Naive thymus-derived CD4-positive, alpha-beta T cell (primary cell): ENCODE data around the gene ISOC2. TPM values are rescaled to one million over a fixed set of nuclear protein-coding genes. Genes with fewer than 3 reads are reported as not detected.
"Not testable (repeated sequence)": the region's sequence is repeated elsewhere in the genome, so short reads cannot be mapped to it uniquely, and the experiment has no call there.

Source experiments
- ATAC-seq: fragments of 150-1000 bp; cut with Tn5 transposase; 2 replicates; pipeline ENCODE4 v1.10.0; 2021; ENCODE audit warnings: mild to moderate bottlenecking, moderate library complexity
- CTCF ChIA-PET: fragments of 350-600 bp; sonication (Branson Sonifier 250); formaldehyde crosslinking; loops from one replicate; lab custom pipeline; 2021; ENCODE audit warnings: antibody characterized with exemption; lab: Charles Lee
- POLR2A ChIA-PET: fragments of 350-600 bp; sonication (Branson Sonifier 250); formaldehyde crosslinking; loops from one replicate; lab custom pipeline; 2021; ENCODE audit warnings: antibody characterized with exemption, inconsistent platforms; lab: Charles Lee
- DNase-seq, 9 donors: peaks; one replicate each; pipeline versions ENCODE4 v3.0.0 to v3.0.0-alpha.2; 2020 to 2022; ENCODE audit warnings: mixed read lengths in 1 of 9
- H3K27ac ChIP-seq: one replicate; pipeline ENCODE4 v1.7.0; 2013; ENCODE audit warnings: mild to moderate bottlenecking, low read depth, low read length, moderate library complexity
- H3K27me3 ChIP-seq, 2 donors: one replicate each; pipeline ENCODE4 v1.7.0; 2013; ENCODE audit warnings: low read length in 2 of 2, mild to moderate bottlenecking in 2 of 2, moderate library complexity in 2 of 2; ENCODE audit not compliant: control insufficient read depth in 2 of 2, insufficient read depth in 2 of 2
- H3K36me3 ChIP-seq, 3 experiments: 1 replicate in 2 of 3; 2 replicates in 1 of 3; pipeline ENCODE4 v1.7.0; 2013; ENCODE audit warnings: low read length in 3 of 3, mild to moderate bottlenecking in 3 of 3, moderate library complexity in 1 of 3; ENCODE audit not compliant: insufficient read depth in 3 of 3, control insufficient read depth in 2 of 3
- H3K4me1 ChIP-seq, 2 donors: one replicate each; pipeline ENCODE4 v1.7.0; 2013; ENCODE audit warnings: low read length in 2 of 2, mild to moderate bottlenecking in 2 of 2, moderate library complexity in 1 of 2; ENCODE audit not compliant: control insufficient read depth in 2 of 2, insufficient read depth in 2 of 2
- H3K4me3 ChIP-seq: 2 replicates; pipeline ENCODE4 v1.7.0; 2013; ENCODE audit warnings: mild to moderate bottlenecking, low read length
- H3K9me3 ChIP-seq, 3 experiments: 1 replicate in 2 of 3; 2 replicates in 1 of 3; pipeline ENCODE4 v1.7.0; 2013; ENCODE audit warnings: low read length in 3 of 3; ENCODE audit not compliant: control insufficient read depth in 2 of 3
- H3K27ac Mint-ChIP-seq, 9 donors: one replicate each; pipeline ENCODE4 v1.8.0; 2020 to 2022; ENCODE audit warnings: mixed read lengths in 9 of 9, mild to moderate bottlenecking in 8 of 9, moderate library complexity in 5 of 9, inconsistent platforms in 2 of 9
- H3K27me3 Mint-ChIP-seq, 5 donors: one replicate each; pipeline ENCODE4 v1.8.0; 2021 to 2022; ENCODE audit warnings: mixed read lengths in 5 of 5, mild to moderate bottlenecking in 1 of 5
- H3K36me3 Mint-ChIP-seq, 5 donors: one replicate each; pipeline ENCODE4 v1.8.0; 2020 to 2022; ENCODE audit warnings: mixed read lengths in 5 of 5, mild to moderate bottlenecking in 3 of 5, inconsistent platforms in 1 of 5
- H3K4me1 Mint-ChIP-seq, 7 donors: one replicate each; pipeline ENCODE4 v1.8.0; 2020 to 2022; ENCODE audit warnings: mixed read lengths in 7 of 7, mild to moderate bottlenecking in 3 of 7, inconsistent platforms in 1 of 7
- H3K4me3 Mint-ChIP-seq, 10 donors: one replicate each; pipeline ENCODE4 v1.8.0; 2020 to 2022; ENCODE audit warnings: mild to moderate bottlenecking in 10 of 10, mixed read lengths in 10 of 10, moderate library complexity in 6 of 10, inconsistent platforms in 2 of 10
- H3K9me3 Mint-ChIP-seq, 11 donors: one replicate each; pipeline ENCODE4 v1.8.0; 2020 to 2022; ENCODE audit warnings: mixed read lengths in 11 of 11, mild to moderate bottlenecking in 4 of 11, inconsistent platforms in 1 of 11, moderate library complexity in 1 of 11
- intact Hi-C, 2 donors: fragments of 100-400 bp; cut with micrococcal nuclease; formaldehyde crosslinking; loops; one replicate each; pipeline ENCODE4 v1.15.1; 2023
- polyA plus RNA-seq, 2 donors: library from polyadenylated mRNA; unstranded; fragments of 300-500 nt; fragmentation: Illumina TruSeq; gene quantifications; one replicate each; pipeline ENCODE4 v1.2.3, GENCODE V29; 2021
- total RNA-seq, 6 experiments: library from RNA in 5 of 6; stranded (reverse) in 5 of 6; gene quantifications; 1 replicate in 5 of 6; 2 replicates in 1 of 6; pipeline ENCODE4 v1.2.3 and lab custom pipeline; 2021 to 2026

The ISOC2 gene
- total and polyA plus RNA-seq, 7 experiments from 2014 or later = 5.1 to 31.2 (median 11.4) TPM

GRCh38 chr19:55408533-55408872 lies 52.9 kb downstream of the ISOC2 start:
- Histone ChIP-seq H3K27ac (peak overlapping the region; percentile 96), H3K4me1 (peaks cover 17 to 24% of the 10 kb centered on the region in 2 donors), H3K36me3 (peaks cover 0 to 19% (median 0%) of the 10 kb centered on the region in 3 experiments), H3K4me3 (peak overlapping the region; percentile 89), H3K9me3 (peaks cover 0 to 9% (median 0%) of the 10 kb centered on the region in 3 experiments), H3K27me3 (no peaks in the 10 kb centered on the region)
- DNase-seq = no peak
- POLR2A ChIA-PET = interaction anchor here (0.8 to 3.5 kb wide), 10 partner anchors 11 to 1293 kb away, joined by 3 to 23 read pairs (median 7); partner anchors contain the start of genes HSPBP1, KMT5C, TFPT and TMEM238
- H3K27me3 Mint-ChIP-seq = peaks cover 0 to 12% (median 0%) of the 10 kb centered on the region in 5 donors
- peaks cover 0 to 14% (median 4%) of the 10 kb centered on the region in 11 donors for H3K9me3 Mint-ChIP-seq
- H3K27ac Mint-ChIP-seq = peak overlapping the region; percentile 93 to 100 (median 99)
- H3K36me3 Mint-ChIP-seq = peaks cover 0 to 41% (median 8%) of the 10 kb centered on the region in 5 donors
- H3K4me3 Mint-ChIP-seq = peak overlapping the region; percentile 86 to 97 (median 92)
- no peak for ATAC-seq
- H3K4me1 Mint-ChIP-seq = peaks cover 21 to 36% (median 26%) of the 10 kb centered on the region in 7 donors
- intact Hi-C loops = loop anchor here (1.0 to 5.0 kb wide), 17 partner anchors 23 to 732 kb away; partner anchors contain the start of genes HSPBP1 (in 2 of the 2), ISOC2 (in 2 of the 2), KMT5C (in 2 of the 2) and PPP6R1 (in 2 of the 2)
- CTCF ChIA-PET = interaction anchor here (0.5 kb wide), 1 partner anchor 1437 kb away, joined by 3 read pairs; no protein-coding TSS in a partner anchor

DNA sequence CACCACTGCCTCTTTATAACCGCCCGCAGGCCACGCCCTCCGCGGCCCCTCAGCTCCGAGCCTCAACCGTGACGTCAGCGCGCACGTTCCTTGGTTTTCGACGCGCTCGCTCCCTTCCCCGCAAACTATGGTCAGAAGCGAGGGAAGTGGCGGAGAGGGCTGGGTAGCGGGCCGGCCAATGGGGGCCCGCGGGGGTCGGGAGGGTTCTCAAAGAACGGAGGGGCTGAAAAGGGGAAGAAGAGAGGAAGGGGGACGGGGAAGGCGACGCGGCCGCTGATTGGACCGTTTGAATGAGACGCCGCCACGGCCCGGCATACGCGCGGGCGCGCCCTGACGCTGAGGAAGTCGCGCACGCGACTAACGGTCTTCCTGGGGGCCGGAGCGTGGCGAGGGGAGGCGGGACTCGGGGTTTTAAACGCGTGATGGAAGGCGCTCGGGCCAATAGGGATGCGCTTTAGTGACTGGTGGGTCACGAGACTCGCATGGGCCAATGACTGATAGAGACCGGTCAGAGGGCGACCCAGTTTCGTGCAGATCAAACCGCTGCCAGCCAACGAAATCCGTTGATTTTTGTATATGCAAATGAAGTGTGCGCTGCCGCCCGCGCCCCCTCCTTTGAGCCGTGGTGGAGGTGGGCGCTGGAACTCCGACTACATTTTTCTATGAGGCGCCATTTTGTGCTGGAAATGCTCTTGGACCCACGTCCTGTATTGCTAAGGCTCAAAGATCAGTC lies 53.5 kb downstream of the ISOC2 start:
- peaks cover 0 to 12% (median 0%) of the 10 kb centered on the region in 5 donors for H3K27me3 Mint-ChIP-seq
- intact Hi-C loops = loop anchor here (1.0 to 5.0 kb wide), 18 partner anchors 23 to 733 kb away; partner anchors contain the start of genes HSPBP1 (in 2 of the 2), ISOC2 (in 2 of the 2), KMT5C (in 2 of the 2) and PPP6R1 (in 2 of the 2)
- Histone ChIP-seq H3K27me3 (no peaks in the 10 kb centered on the region), H3K36me3 (peaks cover 0 to 24% (median 0%) of the 10 kb centered on the region in 3 experiments), H3K4me3 (peak overlapping the region; percentile 89), H3K4me1 (peaks cover 17 to 24% of the 10 kb centered on the region in 2 donors), H3K9me3 (peaks cover 0 to 9% (median 0%) of the 10 kb centered on the region in 3 experiments), H3K27ac (peak overlapping the region; percentile 96)
- peak; percentile 93 for ATAC-seq
- H3K4me1 Mint-ChIP-seq = peaks cover 21 to 36% (median 26%) of the 10 kb centered on the region in 7 donors
- H3K4me3 Mint-ChIP-seq = peak overlapping the region; percentile 86 to 97 (median 92)
- peak; percentile 94 to 99 (median 97) for DNase-seq
- H3K27ac Mint-ChIP-seq = peak overlapping the region; percentile 93 to 100 (median 99)
- peaks cover 0 to 14% (median 4%) of the 10 kb centered on the region in 11 donors for H3K9me3 Mint-ChIP-seq
- POLR2A ChIA-PET = interaction anchor here (0.6 to 5.3 kb wide), 21 partner anchors 11 to 1293 kb away, joined by 3 to 82 read pairs (median 7); partner anchors contain the start of genes FIZ1, HSPBP1, ISOC2 and RPL28
- H3K36me3 Mint-ChIP-seq = peaks cover 0 to 45% (median 12%) of the 10 kb centered on the region in 5 donors
- CTCF ChIA-PET = interaction anchor here (0.5 to 1.0 kb wide), 2 partner anchors 267 to 1436 kb away, joined by 3 read pairs; no protein-coding TSS in a partner anchor

- H3K27me3 ChIP-seq, H3K9me3 ChIP-seq, ATAC-seq, DNase-seq: not testable (repeated sequence)
- CTCF ChIA-PET = interaction anchor here (1.0 kb wide), 1 partner anchor 267 kb away, joined by 3 read pairs; no protein-coding TSS in a partner anchor
- Histone ChIP-seq H3K4me1 (peaks cover 17 to 24% of the 10 kb centered on the region in 2 donors), H3K27ac (peak within 1 kb of the TSS; percentile 96), H3K36me3 (peaks cover 0 to 29% (median 0%) of the 10 kb centered on the region in 3 experiments), H3K4me3 (peak within 1 kb of the TSS; percentile 89)
- POLR2A ChIA-PET = interaction anchor here (0.6 to 5.3 kb wide), 16 partner anchors 10 to 192 kb away, joined by 4 to 82 read pairs (median 6); partner anchors contain the start of genes FIZ1, HSPBP1, ISOC2 and RPL28
- peaks cover 0 to 14% (median 4%) of the 10 kb centered on the region in 11 donors for H3K9me3 Mint-ChIP-seq
- intact Hi-C loops = loop anchor here (1.0 to 5.0 kb wide), 5 partner anchors 105 to 345 kb away; partner anchors contain the start of gene RDH13 (in 1 of the 2)
- peaks cover 21 to 36% (median 26%) of the 10 kb centered on the region in 7 donors for H3K4me1 Mint-ChIP-seq
- H3K4me3 Mint-ChIP-seq = peak within 1 kb of the TSS; percentile 86 to 97 (median 92)
- H3K36me3 Mint-ChIP-seq = peaks cover 0 to 45% (median 13%) of the 10 kb centered on the region in 5 donors
- peak within 1 kb of the TSS; percentile 93 to 100 (median 99) for H3K27ac Mint-ChIP-seq
- peaks cover 0 to 12% (median 0%) of the 10 kb centered on the region in 5 donors for H3K27me3 Mint-ChIP-seq
These were observed 54.0 kb downstream of the ISOC2 start, which contains the start of gene UBE2S for GRCh38 chr19:55407550-55407799. UBE2S (minus strand) TSS chr19:55407788; CDS start chr19:55407589, 199 bp downstream.

- peaks cover 17 to 24% of the 10 kb centered on the region in 2 donors for H3K4me1 ChIP-seq
- no peak for ATAC-seq
- POLR2A ChIA-PET = interaction anchor here (0.6 to 5.3 kb wide), 15 partner anchors 10 to 192 kb away, joined by 4 to 82 read pairs (median 7); partner anchors contain the start of genes FIZ1, HSPBP1, ISOC2 and RPL28
- peaks cover 0 to 9% (median 0%) of the 10 kb centered on the region in 3 experiments for H3K9me3 ChIP-seq
- CTCF ChIA-PET = interaction anchor here (1.0 kb wide), 1 partner anchor 266 kb away, joined by 3 read pairs; no protein-coding TSS in a partner anchor
- H3K27me3 ChIP-seq = no peaks in the 10 kb centered on the region
- H3K27ac Mint-ChIP-seq = peak overlapping the region; percentile 75 to 100 (median 89)
- DNase-seq = peak in 2 of 9 donors; percentile 23 to 39
- peak overlapping the region; percentile 82 to 97 (median 89) for H3K4me3 Mint-ChIP-seq
- H3K27ac ChIP-seq = peak overlapping the region; percentile 96
- peaks cover 0 to 34% (median 2%) of the 10 kb centered on the region in 3 experiments for H3K36me3 ChIP-seq
- peaks cover 0 to 12% (median 0%) of the 10 kb centered on the region in 5 donors for H3K27me3 Mint-ChIP-seq
- intact Hi-C loops = loop anchor here (1.0 to 5.0 kb wide), 5 partner anchors 105 to 345 kb away; partner anchors contain the start of gene RDH13 (in 1 of the 2)
- peaks cover 21 to 36% (median 29%) of the 10 kb centered on the region in 7 donors for H3K4me1 Mint-ChIP-seq
- H3K36me3 Mint-ChIP-seq = peaks cover 0 to 46% (median 15%) of the 10 kb centered on the region in 5 donors
- peak overlapping the region; percentile 89 for H3K4me3 ChIP-seq
- peaks cover 0 to 14% (median 4%) of the 10 kb centered on the region in 11 donors for H3K9me3 Mint-ChIP-seq
These were observed 54.5 kb downstream of the ISOC2 start for GRCh38 chr19:55406826-55407549.

GRCh38 chr19:55406091-55406825 lies 55.2 kb downstream of the ISOC2 start:
- Mint-ChIP-seq H3K4me1 (peaks cover 21 to 36% (median 29%) of the 10 kb centered on the region in 7 donors), H3K9me3 (peaks cover 0 to 14% (median 3%) of the 10 kb centered on the region in 11 donors), H3K27me3 (peaks cover 0 to 5% (median 0%) of the 10 kb centered on the region in 5 donors), H3K4me3 (peak overlapping the region; percentile 82 to 97 (median 89)), H3K36me3 (peaks cover 0 to 44% (median 18%) of the 10 kb centered on the region in 5 donors), H3K27ac (peak overlapping the region; percentile 37 to 100 (median 77))
- peaks cover 0 to 9% (median 0%) of the 10 kb centered on the region in 3 experiments for H3K9me3 ChIP-seq
- no peaks in the 10 kb centered on the region for H3K27me3 ChIP-seq
- intact Hi-C loops = loop anchor here (5.0 kb wide), 4 partner anchors 104 to 344 kb away; partner anchors contain the start of gene RDH13 (in 1 of the 2)
- peak overlapping the region; percentile 96 for H3K27ac ChIP-seq
- peak overlapping the region; percentile 89 for H3K4me3 ChIP-seq
- no peak for DNase-seq
- no peak for ATAC-seq
- peaks cover 0 to 40% (median 2%) of the 10 kb centered on the region in 3 experiments for H3K36me3 ChIP-seq
- CTCF ChIA-PET = interaction anchor here (0.8 to 1.2 kb wide), 2 partner anchors 98 to 265 kb away, joined by 5 to 7 read pairs; no protein-coding TSS in a partner anchor
- peaks cover 17 to 24% of the 10 kb centered on the region in 2 donors for H3K4me1 ChIP-seq
- POLR2A ChIA-PET = interaction anchor here (0.8 to 5.3 kb wide), 7 partner anchors 12 to 105 kb away, joined by 3 to 82 read pairs (median 5); partner anchors contain the start of genes ISOC2, RPL28, TMEM238 and ZNF628
